H7 (cell line): Measurements from ENCODE around the gene GDNF. TPM values are rescaled to one million over a fixed set of nuclear protein-coding genes. Genes with fewer than 3 reads are reported as not detected.

Source experiments
- DNase-seq: peaks from one replicate; pipeline ENCODE4 v3.0.0; 2012
- H3K27me3 ChIP-seq: 2 replicates; pipeline ENCODE4 v1.6.0; 2011; ENCODE audit warnings: mild to moderate bottlenecking, low read length; ENCODE audit not compliant: control insufficient read depth, insufficient read depth
- H3K36me3 ChIP-seq: replicated peaks from 2 replicates; pipeline ENCODE4 v1.5.1; 2011; ENCODE audit warnings: low read length; ENCODE audit not compliant: control insufficient read depth, insufficient read depth
- H3K4me3 ChIP-seq: 2 replicates; pipeline ENCODE4 v1.5.1; 2011; ENCODE audit warnings: low read depth, mild to moderate bottlenecking, control low read depth, low read length, moderate library complexity; ENCODE audit not compliant: insufficient read depth
- total RNA-seq: library from RNA; depleted of rRNA; stranded (reverse); fragments of >200 nt; shearing (Covaris generic); gene quantifications from 2 replicates; pipeline ENCODE4 v1.2.3, GENCODE V29; 2014

GDNF gene
- total RNA-seq, 1 experiment from 2014 or later, result 1.6 TPM

DNA sequence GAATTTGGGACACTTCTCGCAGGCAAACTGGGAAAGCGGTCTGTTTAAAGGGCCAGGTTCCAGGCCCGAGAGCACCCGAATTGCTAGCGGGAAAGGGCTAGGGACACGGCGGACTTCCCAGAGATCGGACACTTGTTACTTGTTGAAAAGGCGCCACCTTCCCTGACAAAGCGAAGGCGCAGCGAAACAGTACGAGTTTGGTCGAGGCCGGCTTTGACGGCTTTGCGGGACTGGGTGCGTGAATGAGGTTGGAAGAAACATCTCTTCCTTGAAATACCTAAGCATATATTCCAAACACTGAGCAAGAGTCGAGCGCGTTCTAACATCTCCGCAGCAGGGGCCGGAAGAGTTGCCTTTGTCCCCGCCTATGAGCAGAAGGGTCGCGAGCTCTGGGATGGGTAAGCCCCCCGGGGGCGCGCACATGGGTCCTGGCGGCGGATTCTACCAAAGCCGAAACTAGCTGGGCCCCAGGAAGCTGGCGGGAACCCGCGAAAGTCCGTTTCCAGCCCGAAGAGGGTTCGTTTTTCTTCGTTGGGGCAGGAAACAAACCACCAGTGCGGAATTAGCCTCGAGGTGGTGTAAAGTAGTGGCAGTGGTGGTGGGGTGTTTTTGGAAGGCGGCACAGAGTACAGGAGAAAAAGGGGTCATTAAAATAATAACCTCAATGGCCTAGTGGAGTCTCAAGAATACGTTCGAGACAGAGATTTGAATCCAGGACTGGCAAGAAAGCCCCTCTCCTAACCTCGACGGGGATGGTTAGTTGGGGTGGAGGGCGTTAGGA, 1.5 kb downstream of the GDNF start:
- DNase-seq, result peak; percentile 67

DNA sequence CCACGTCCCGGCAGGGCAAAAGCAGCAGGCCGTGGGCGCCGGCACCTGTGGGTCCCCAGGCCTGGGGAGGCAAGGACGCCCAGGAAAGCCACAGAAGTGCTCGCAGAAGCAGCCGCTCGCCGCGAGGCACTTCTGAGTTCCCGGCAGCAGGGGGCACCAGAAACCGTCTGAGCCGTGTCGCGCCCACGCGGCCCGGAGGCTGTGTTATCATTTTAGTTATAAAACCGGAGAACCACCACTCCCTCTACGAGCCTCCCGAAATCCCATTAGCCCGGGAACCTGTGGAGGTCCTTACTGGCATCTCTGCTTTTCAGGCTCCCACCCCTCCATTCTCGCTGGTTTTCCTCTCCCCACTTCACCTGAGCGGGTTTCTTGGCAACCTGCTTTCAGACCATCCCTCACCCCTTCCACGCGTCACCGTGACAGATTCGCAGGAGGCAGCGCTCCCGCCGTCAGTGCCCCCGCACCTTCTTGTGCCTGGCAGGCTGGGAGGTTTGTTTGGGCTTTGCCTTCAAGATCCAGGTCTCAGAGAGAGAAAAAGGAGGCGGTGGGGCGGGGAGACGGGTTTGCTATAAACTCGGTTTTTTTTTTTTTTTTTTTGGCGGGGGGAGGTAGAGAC, 2.3 kb downstream of the GDNF start:
- Histone ChIP-seq H3K27me3 (peaks cover 95% of the 10 kb centered on the region), H3K4me3 (peak overlapping the region; percentile 62), H3K36me3 (no peaks in the 10 kb centered on the region)
- DNase-seq, result peak; percentile 83

More for the DNA sequence above, 1.5 kb downstream of the GDNF start:
- no peaks in the 10 kb centered on the region for H3K36me3 ChIP-seq
- peak overlapping the region; percentile 62 for H3K4me3 ChIP-seq
- H3K27me3 ChIP-seq, result peaks cover 87% of the 10 kb centered on the region

DNA sequence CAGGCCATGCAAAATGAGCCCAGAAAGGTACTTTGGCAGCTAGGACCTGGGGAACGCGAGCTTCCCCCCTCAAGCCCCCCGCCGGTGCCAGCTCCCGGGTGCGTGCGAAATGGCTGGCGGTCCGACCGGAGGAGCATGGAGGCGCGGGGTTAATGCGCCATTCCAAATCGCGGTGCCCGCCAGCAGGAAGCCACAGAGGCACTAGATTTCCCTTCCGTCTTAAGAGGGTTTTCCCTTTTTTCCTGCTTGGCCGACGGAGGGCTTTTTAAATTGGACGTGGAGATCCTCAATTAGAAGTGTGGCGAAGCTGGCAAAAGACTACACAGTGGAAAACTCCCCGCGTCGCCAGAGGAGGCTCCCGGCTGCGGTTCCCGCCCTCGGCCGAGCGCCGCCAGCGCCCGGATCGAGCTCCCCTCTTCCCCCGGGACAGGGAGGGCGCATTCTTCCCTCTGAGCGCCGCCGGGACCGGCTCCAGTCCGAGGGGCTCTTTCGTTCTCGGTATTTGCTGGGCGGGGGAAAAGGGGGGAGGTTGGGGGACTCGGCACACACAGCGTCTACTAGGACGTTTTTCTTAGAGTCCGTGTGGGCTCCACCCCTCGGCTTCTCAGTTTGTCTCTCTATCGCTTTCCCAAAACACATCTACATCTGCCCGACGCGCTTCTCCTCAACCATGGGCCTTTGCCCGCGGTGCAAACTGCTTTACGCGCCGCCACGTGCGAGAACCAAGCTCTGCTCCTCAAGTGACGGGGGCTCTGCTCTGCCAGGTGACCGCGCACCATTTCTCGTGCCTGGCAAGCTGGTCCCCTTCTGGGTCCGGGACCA, 3.0 kb downstream of the GDNF start:
- H3K36me3 ChIP-seq, result no peaks in the 10 kb centered on the region
- peak; percentile 84 for DNase-seq
- H3K4me3 ChIP-seq, result peak overlapping the region; percentile 62
- H3K27me3 ChIP-seq, result peaks cover 90% of the 10 kb centered on the region

GRCh38 chr5:37836235-37836591, 3.6 kb downstream of the GDNF start:
- H3K4me3 ChIP-seq, result peak overlapping the region; percentile 62
- H3K27me3 ChIP-seq, result peaks cover 85% of the 10 kb centered on the region
- peak; percentile 68 for DNase-seq
- no peaks in the 10 kb centered on the region for H3K36me3 ChIP-seq

DNA sequence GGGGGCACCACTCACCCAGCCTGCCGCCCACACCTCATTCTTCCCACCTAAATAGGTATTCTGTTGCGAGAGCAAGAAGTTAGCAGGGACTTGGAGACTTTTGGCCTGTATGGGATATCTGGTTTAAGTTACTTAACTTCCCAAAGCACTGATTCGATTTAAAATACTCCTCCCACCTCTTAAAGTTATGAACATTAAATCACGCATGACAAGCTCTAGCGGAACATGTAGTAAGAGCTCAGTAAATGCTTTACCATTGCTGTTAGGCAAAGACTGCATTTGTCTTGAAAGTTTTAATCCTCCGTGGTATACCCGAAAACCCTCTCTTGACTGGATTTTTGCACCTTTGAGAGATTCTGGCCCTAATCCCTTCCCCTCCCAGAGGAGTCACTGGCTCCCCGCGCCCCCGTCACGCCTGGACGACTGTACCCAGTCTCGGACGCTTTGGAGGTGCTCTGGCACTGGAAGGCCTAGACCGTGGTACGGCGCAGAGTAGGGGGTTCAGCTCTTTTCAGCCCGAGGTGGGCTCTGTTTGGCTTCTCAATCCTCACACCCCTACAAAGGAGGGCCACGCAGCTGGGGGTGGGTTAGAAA, 4.4 kb downstream of the GDNF start:
- no peaks in the 10 kb centered on the region for H3K36me3 ChIP-seq
- peaks cover 78% of the 10 kb centered on the region for H3K27me3 ChIP-seq
- H3K4me3 ChIP-seq, result peak overlapping the region; percentile 49; the same call in 1 of the 2 replicates
- DNase-seq, result peak; percentile 42

DNA sequence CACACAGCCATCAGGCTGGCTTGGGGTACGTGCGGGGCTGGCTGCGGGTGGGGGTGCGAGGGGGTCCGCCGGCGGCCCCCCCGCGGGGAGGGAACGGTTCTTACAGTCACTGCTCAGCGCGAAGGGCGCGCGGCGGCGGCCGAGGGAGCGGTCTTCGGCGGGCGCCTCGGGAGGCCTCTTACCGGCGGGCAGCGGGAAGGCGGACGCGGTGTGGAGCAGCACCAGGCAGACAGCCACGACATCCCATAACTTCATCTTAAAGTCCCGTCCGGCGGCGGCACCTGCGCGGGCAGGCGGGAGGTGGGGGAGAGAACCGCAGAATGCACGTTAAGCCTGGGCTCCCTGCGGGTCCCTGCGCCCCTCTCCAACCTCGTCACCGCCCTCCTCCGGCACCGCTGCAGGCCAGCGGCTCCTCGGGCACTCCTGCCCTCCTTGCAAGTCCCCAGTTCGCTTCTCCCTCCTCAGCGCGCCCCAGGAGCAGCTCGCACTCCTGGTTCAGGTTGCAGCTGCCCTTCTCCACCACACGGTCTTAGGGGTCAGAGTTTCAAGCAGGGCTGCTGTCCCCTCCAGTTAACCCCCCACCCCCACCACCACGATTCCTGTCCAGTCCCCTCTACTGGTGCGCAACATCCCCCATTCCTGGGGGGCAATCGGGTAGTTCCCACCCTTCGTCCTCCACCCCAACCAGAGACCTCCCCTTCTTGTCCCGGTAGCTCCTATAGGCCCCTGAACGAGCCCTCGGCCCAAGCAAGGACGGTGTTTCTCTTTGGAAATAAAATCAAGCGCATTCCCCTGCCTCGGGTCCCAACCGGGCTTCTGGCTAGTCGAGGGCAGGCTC, 5.1 kb downstream of the GDNF start:
- DNase-seq, result peak; percentile 84
- Histone ChIP-seq H3K4me3 (peak overlapping the region; percentile 49), H3K36me3 (no peaks in the 10 kb centered on the region), H3K27me3 (peaks cover 71% of the 10 kb centered on the region)

GRCh38 chr5:37833990-37834389, 5.9 kb downstream of the GDNF start:
- DNase-seq, result no peak
- H3K4me3 ChIP-seq, result peak overlapping the region; percentile 49

GRCh38 chr5:37831821-37832534, 7.9 kb downstream of the GDNF start:
- Histone ChIP-seq H3K36me3 (no peaks in the 10 kb centered on the region), H3K27me3 (peaks cover 43% of the 10 kb centered on the region), H3K4me3 (no peak overlapping the region)
- DNase-seq, result no peak

More at GRCh38 chr5:37833990-37834389, 5.9 kb downstream of the GDNF start:
- peaks cover 64% of the 10 kb centered on the region for H3K27me3 ChIP-seq
- no peaks in the 10 kb centered on the region for H3K36me3 ChIP-seq

- DNase-seq, result no peak
- H3K36me3 ChIP-seq, result no peaks in the 10 kb centered on the region
- H3K27me3 ChIP-seq, result peaks cover 27% of the 10 kb centered on the region
Observed at GRCh38 chr5:37830348-37830747, 9.5 kb downstream of the GDNF start.

DNA sequence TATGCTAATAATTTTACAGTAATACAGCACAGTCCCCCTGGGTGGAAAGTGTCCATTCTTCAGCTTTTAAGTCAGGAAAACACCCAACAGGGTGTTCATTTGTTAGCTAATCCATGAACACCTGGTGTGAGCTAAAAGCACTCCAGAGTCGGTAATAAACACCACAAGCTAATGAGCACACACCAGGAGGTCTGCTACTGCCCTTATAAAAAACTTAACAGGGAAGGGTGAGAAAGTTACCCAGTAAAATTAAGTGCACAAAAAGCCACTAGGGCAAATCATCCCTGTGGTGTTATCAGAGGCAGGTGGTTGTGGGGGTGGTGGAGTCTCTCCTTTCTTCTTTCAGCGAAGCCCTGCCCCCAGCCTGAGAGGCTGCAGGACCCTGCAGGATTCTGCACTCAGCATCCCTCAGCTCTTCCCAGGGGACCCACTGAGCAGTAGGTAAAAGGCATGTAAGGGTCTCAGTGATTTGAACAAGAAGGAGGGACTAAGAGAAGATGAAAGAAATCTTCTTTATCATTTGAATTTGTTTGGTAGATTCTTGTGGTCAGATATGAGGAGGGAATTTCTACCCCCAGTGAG, 14.4 kb downstream of the GDNF start:
- peak; percentile 62 for DNase-seq

More at GRCh38 chr5:37830348-37830747, 9.5 kb downstream of the GDNF start:
- no peak overlapping the region for H3K4me3 ChIP-seq

GRCh38 chr5:37823433-37824152, 16.2 kb downstream of the GDNF start:
- Histone ChIP-seq H3K4me3 (no peak overlapping the region), H3K27me3 (no peaks in the 10 kb centered on the region), H3K36me3 (no peaks in the 10 kb centered on the region)
- no peak for DNase-seq

More for the DNA sequence above, 14.4 kb downstream of the GDNF start:
- no peaks in the 10 kb centered on the region for H3K36me3 ChIP-seq
- H3K4me3 ChIP-seq, result no peak overlapping the region
- no peaks in the 10 kb centered on the region for H3K27me3 ChIP-seq

GRCh38 chr5:37816883-37817282, 23.0 kb downstream of the GDNF start:
- DNase-seq, result no peak
- Histone ChIP-seq H3K27me3 (no peaks in the 10 kb centered on the region), H3K4me3 (no peak overlapping the region), H3K36me3 (no peaks in the 10 kb centered on the region)
